ENCODE results near the gene TRIM32. TPM values are rescaled to one million over a fixed set of nuclear protein-coding genes. Genes with fewer than 3 reads are reported as not detected.
A peak's percentile ranks its signal among the peaks of the same experiment; 100 is the strongest.

Gene TRIM32
- polyA plus RNA-seq, 1 of the 3 experiments (the other 2 are of a cell fraction) = 10.2 TPM

DNA sequence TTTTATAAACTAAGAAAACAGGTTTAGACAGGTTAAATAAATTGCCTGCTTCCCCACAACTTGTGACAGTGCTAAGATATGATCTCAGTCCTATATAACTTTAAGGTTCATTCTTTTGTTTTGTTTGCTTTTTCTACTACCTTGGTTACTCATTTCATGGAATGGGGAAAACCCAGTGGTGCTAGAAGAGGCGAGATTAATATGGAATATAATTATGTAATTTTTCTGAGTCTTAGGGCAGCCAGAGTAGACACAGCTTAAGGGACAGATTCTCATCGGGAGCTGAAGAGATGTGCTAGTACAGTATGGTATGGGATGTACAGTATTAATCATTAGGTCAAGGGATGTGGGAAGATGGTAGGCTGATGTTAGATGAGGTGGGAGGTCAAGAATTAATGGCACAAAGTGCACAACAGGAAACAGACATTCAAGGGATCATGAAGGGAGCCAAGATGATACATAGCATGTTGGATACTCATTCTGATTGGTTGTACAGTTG, 6.2 kb downstream of the TRIM32 start:
- Histone ChIP-seq H3K27me3 (ENCODE audit: insufficient read depth) (no peaks in the 10 kb centered on the region), H3F3A (replicated peaks; ENCODE audit: insufficient read depth) (peaks cover 3% of the 10 kb centered on the region), H3K9me3 (no peaks in the 10 kb centered on the region), H3K4me3 (ENCODE audit: low read depth in 2 of 2, low read length in 1 of 2) (no peak overlapping the region), H3K36me3 (replicated peaks in 1 of 2; ENCODE audit: control insufficient read depth in 1 of 2, insufficient read depth in 2 of 2, low read length in 1 of 2) (peaks cover 8 to 34% of the 10 kb centered on the region in 2 experiments), H3K9me2 (no peaks in the 10 kb centered on the region), H3K4me2 (peak overlapping the region; percentile 1; the same call in 1 of the 2 replicates), H3K79me2 (ENCODE audit: insufficient read depth) (peaks cover 89% of the 10 kb centered on the region), H3K27ac (ENCODE audit: low read depth in 2 of 2, low read length in 1 of 2) (peak overlapping the region in 1 of 2 experiments; percentile 67; a peak in 2 of 4 replicates), H4K20me1 (ENCODE audit: insufficient read depth) (peaks cover 64% of the 10 kb centered on the region), H3K4me1 (ENCODE audit: control insufficient read depth in 1 of 2, insufficient read depth in 2 of 2, low read depth in 1 of 2, low read length in 1 of 2) (peaks cover 8 to 28% of the 10 kb centered on the region in 2 experiments; a peak in 3 of 4 replicates), H3K9ac (peak overlapping the region; percentile 0; the same call in 1 of the 2 replicates), H2AFZ (ENCODE audit: low read depth) (no peak overlapping the region)
- DNase-seq = no peak
- 52% methylated on average over 2 of the region's 2 CpGs for WGBS (ENCODE audit: low lambda C conversion rate)
- POLR2A ChIA-PET = no interaction called here
- CTCF ChIA-PET = interaction anchor here (1.2 kb wide), 1 partner anchor 42 kb away, joined by 3 read pairs; no protein-coding TSS in a partner anchor
- TF ChIP-seq NFIC (IDR thresholded peaks at IDR 0.05; ENCODE audit: borderline replicate concordance) (0 out of 2 replicates have a peak, but pooled peaks have one; percentile 25), REST (IDR thresholded peaks at IDR 0.05; ENCODE audit: low read depth, low read length) (no peak), RXRA (IDR thresholded peaks at IDR 0.05; ENCODE audit: borderline replicate concordance, low read depth) (peak; percentile 51; the same call in 1 of the 2 replicates), TEAD4 (IDR thresholded peaks at IDR 0.05; ENCODE audit: borderline replicate concordance, insufficient read depth) (no peak), RCOR1 (IDR thresholded peaks at IDR 0.05; ENCODE audit: low read length) (no peak), SMC3 (IDR thresholded peaks at IDR 0.05; ENCODE audit: low read depth, low read length) (no peak), RAD21 (IDR thresholded peaks at IDR 0.05; ENCODE audit: low read length) (no peak), GABPA (IDR thresholded peaks at IDR 0.05; ENCODE audit: low read depth) (no peak)
- TF ChIP-seq, protein P1, sequence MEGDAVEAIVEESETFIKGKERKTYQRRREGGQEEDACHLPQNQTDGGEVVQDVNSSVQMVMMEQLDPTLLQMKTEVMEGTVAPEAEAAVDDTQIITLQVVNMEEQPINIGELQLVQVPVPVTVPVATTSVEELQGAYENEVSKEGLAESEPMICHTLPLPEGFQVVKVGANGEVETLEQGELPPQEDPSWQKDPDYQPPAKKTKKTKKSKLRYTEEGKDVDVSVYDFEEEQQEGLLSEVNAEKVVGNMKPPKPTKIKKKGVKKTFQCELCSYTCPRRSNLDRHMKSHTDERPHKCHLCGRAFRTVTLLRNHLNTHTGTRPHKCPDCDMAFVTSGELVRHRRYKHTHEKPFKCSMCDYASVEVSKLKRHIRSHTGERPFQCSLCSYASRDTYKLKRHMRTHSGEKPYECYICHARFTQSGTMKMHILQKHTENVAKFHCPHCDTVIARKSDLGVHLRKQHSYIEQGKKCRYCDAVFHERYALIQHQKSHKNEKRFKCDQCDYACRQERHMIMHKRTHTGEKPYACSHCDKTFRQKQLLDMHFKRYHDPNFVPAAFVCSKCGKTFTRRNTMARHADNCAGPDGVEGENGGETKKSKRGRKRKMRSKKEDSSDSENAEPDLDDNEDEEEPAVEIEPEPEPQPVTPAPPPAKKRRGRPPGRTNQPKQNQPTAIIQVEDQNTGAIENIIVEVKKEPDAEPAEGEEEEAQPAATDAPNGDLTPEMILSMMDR (IDR thresholded peaks at IDR 0.05) = no peak

GRCh38 chr9:116694785-116695291, 7.7 kb downstream of the TRIM32 start:
- POLR2A ChIA-PET = no interaction called here
- H3K9ac ChIP-seq = no peak overlapping the region
- peaks cover 22 to 50% of the 10 kb centered on the region in 2 experiments for H3K36me3 ChIP-seq (replicated peaks in 1 of 2; ENCODE audit: control insufficient read depth in 1 of 2, insufficient read depth in 2 of 2, low read length in 1 of 2)
- peaks cover 56% of the 10 kb centered on the region for H4K20me1 ChIP-seq (ENCODE audit: insufficient read depth)
- no peak overlapping the region for H2AFZ ChIP-seq (ENCODE audit: low read depth)
- peaks cover 3% of the 10 kb centered on the region for H3F3A ChIP-seq (replicated peaks; ENCODE audit: insufficient read depth)
- H3K27me3 ChIP-seq (ENCODE audit: insufficient read depth) = no peaks in the 10 kb centered on the region
- H3K4me1 ChIP-seq (ENCODE audit: control insufficient read depth in 1 of 2, insufficient read depth in 2 of 2, low read depth in 1 of 2, low read length in 1 of 2) = peaks cover 2 to 20% of the 10 kb centered on the region in 2 experiments; a peak in 3 of 4 replicates
- DNase-seq = no peak
- no peak overlapping the region for H3K27ac ChIP-seq (ENCODE audit: low read depth in 2 of 2, low read length in 1 of 2)
- CTCF ChIA-PET = interaction anchor here (0.8 kb wide), 1 partner anchor 42 kb away, joined by 3 read pairs; no protein-coding TSS in a partner anchor
- H3K9me3 ChIP-seq = no peaks in the 10 kb centered on the region
- H3K79me2 ChIP-seq (ENCODE audit: insufficient read depth) = peaks cover 88% of the 10 kb centered on the region
- H3K4me2 ChIP-seq = no peak overlapping the region
- no peaks in the 10 kb centered on the region for H3K9me2 ChIP-seq
- WGBS (ENCODE audit: low lambda C conversion rate) = 98% methylated on average over 4 of the region's 4 CpGs
- no peak overlapping the region for H3K4me3 ChIP-seq (ENCODE audit: low read depth in 2 of 2, low read length in 1 of 2)
- TF ChIP-seq CHD2 (IDR thresholded peaks at IDR 0.05; ENCODE audit: low read length, partially characterized antibody) = no peak
- TF ChIP-seq REST (IDR thresholded peaks at IDR 0.05; ENCODE audit: low read depth, low read length) = no peak
- no peak for TF ChIP-seq ELF1 (IDR thresholded peaks at IDR 0.05)
- no peak for TF ChIP-seq EZH2phosphoT487 (IDR thresholded peaks at IDR 0.05; ENCODE audit: borderline replicate concordance, low read depth)
- TF ChIP-seq, protein P1 (IDR thresholded peaks at IDR 0.05) = no peak
- TF ChIP-seq GABPA (IDR thresholded peaks at IDR 0.05; ENCODE audit: low read depth) = no peak
- no peak for TF ChIP-seq MAX (IDR thresholded peaks at IDR 0.05; ENCODE audit: low read depth)
